Activated CD4-positive, alpha-beta T cell treated with anti-CD3 and anti-CD28 coated beads, Interleukin-2, amount 10 ng/mL, durations not matched to agents 7 days and 5 days (primary cell): ENCODE results near the gene ATP2A3. TPM values are rescaled to one million over a fixed set of nuclear protein-coding genes. Genes with fewer than 3 reads are reported as not detected.

Source experiments
- CTCF ChIA-PET: fragments of 350-600 bp; sonication (Branson Sonifier 250); formaldehyde crosslinking; loops from one replicate; lab custom pipeline; 2021; ENCODE audit warnings: antibody characterized with exemption; lab: Charles Lee
- POLR2A ChIA-PET: fragments of 350-600 bp; sonication (Branson Sonifier 250); formaldehyde crosslinking; loops from one replicate; lab custom pipeline; 2021; ENCODE audit warnings: antibody characterized with exemption; lab: Charles Lee
- DNase-seq: peaks from one replicate; pipeline ENCODE4 v3.0.0-alpha.2; 2020
- H3K27ac Mint-ChIP-seq: one replicate; pipeline ENCODE4 v1.8.0; 2021; ENCODE audit warnings: mild to moderate bottlenecking, moderate library complexity, mixed read lengths
- H3K27me3 Mint-ChIP-seq: one replicate; pipeline ENCODE4 v1.8.0; 2021; ENCODE audit warnings: mixed read lengths
- H3K36me3 Mint-ChIP-seq: one replicate; pipeline ENCODE4 v1.8.0; 2021; ENCODE audit warnings: low read depth, mixed read lengths
- H3K4me1 Mint-ChIP-seq: one replicate; pipeline ENCODE4 v1.8.0; 2021; ENCODE audit warnings: mixed read lengths
- H3K4me3 Mint-ChIP-seq: one replicate; pipeline ENCODE4 v1.8.0; 2021; ENCODE audit warnings: mild to moderate bottlenecking, moderate library complexity, mixed read lengths
- H3K9me3 Mint-ChIP-seq: one replicate; pipeline ENCODE4 v1.8.0; 2021; ENCODE audit warnings: mixed read lengths
- total RNA-seq, 2 experiments: library from RNA; stranded (reverse); gene quantifications; one replicate each; pipeline ENCODE4 v1.2.3, GENCODE V29; 2021

Gene ATP2A3
- total RNA-seq, 2 experiments from 2014 or later = 294 to 329 TPM

- peaks cover 32% of the 10 kb centered on the region for H3K4me1 Mint-ChIP-seq
- H3K9me3 Mint-ChIP-seq = no peaks in the 10 kb centered on the region
- CTCF ChIA-PET = interaction anchor here (1.1 to 2.1 kb wide), 4 partner anchors 14 to 180 kb away, joined by 3 to 6 read pairs (median 4); partner anchors contain the start of gene NCBP3
- H3K27ac Mint-ChIP-seq = peak overlapping the region; percentile 31
- POLR2A ChIA-PET = no interaction called here
- no peak for DNase-seq
- no peaks in the 10 kb centered on the region for H3K27me3 Mint-ChIP-seq
- no peak overlapping the region for H3K4me3 Mint-ChIP-seq
- H3K36me3 Mint-ChIP-seq = no peaks in the 10 kb centered on the region
These were observed 47.4 kb downstream of the ATP2A3 start for GRCh38 chr17:3916825-3917224.

- H3K27me3 Mint-ChIP-seq = no peaks in the 10 kb centered on the region
- CTCF ChIA-PET = interaction anchor here (0.5 to 2.1 kb wide), 6 partner anchors 15 to 225 kb away, joined by 3 to 6 read pairs (median 4); partner anchors contain the start of gene NCBP3
- peak within 1 kb of the TSS; percentile 31 for H3K27ac Mint-ChIP-seq
- POLR2A ChIA-PET = no interaction called here
- no peaks in the 10 kb centered on the region for H3K36me3 Mint-ChIP-seq
- H3K9me3 Mint-ChIP-seq = no peaks in the 10 kb centered on the region
- H3K4me3 Mint-ChIP-seq = no peak within 1 kb of the TSS
- H3K4me1 Mint-ChIP-seq = peaks cover 39% of the 10 kb centered on the region
- DNase-seq = peak; percentile 39
These were observed 48.1 kb downstream of the ATP2A3 start, which contains the start of gene P2RX1 for GRCh38 chr17:3915995-3916696. Gene P2RX1, minus strand, starts transcription at chr17:3916465. Its CDS starts 240 bp downstream, at chr17:3916225.

- Mint-ChIP-seq H3K36me3 (no peaks in the 10 kb centered on the region), H3K9me3 (no peaks in the 10 kb centered on the region), H3K4me3 (no peak overlapping the region), H3K27ac (no peak overlapping the region), H3K4me1 (peaks cover 44% of the 10 kb centered on the region), H3K27me3 (no peaks in the 10 kb centered on the region)
- DNase-seq = no peak
- POLR2A ChIA-PET = no interaction called here
- CTCF ChIA-PET = interaction anchor here (0.5 to 2.9 kb wide), 6 partner anchors 52 to 170 kb away, joined by 3 to 21 read pairs (median 4); partner anchors contain the start of gene NCBP3
These were observed 48.6 kb downstream of the ATP2A3 start for GRCh38 chr17:3915581-3915994.

GRCh38 chr17:3914312-3914670 is 49.9 kb downstream of the ATP2A3 start:
- no peaks in the 10 kb centered on the region for H3K36me3 Mint-ChIP-seq
- peak overlapping the region; percentile 10 for H3K27ac Mint-ChIP-seq
- POLR2A ChIA-PET = no interaction called here
- no peaks in the 10 kb centered on the region for H3K27me3 Mint-ChIP-seq
- DNase-seq = no peak
- H3K4me1 Mint-ChIP-seq = peaks cover 48% of the 10 kb centered on the region
- no peaks in the 10 kb centered on the region for H3K9me3 Mint-ChIP-seq
- CTCF ChIA-PET = interaction anchor here (0.6 to 3.5 kb wide), 42 partner anchors 8 to 262 kb away, joined by 3 to 21 read pairs (median 4); partner anchors contain the start of genes CAMKK1, CYB5D2, NCBP3 and ZZEF1
- H3K4me3 Mint-ChIP-seq = no peak overlapping the region

GRCh38 chr17:3913531-3914311 is 50.5 kb downstream of the ATP2A3 start:
- Mint-ChIP-seq H3K36me3 (no peaks in the 10 kb centered on the region), H3K9me3 (no peaks in the 10 kb centered on the region), H3K4me1 (peaks cover 48% of the 10 kb centered on the region), H3K27me3 (no peaks in the 10 kb centered on the region), H3K4me3 (no peak overlapping the region), H3K27ac (peak overlapping the region; percentile 10)
- ChIA-PET POLR2A (no interaction called here), CTCF (interaction anchor here (0.6 to 3.5 kb wide), 42 partner anchors 9 to 263 kb away, joined by 3 to 21 read pairs (median 4); partner anchors contain the start of genes CAMKK1, CYB5D2, NCBP3 and ZZEF1)
- DNase-seq = peak; percentile 82

- ChIA-PET POLR2A (interaction anchor here (0.6 kb wide), 1 partner anchor 788 kb away, joined by 3 read pairs; no protein-coding TSS in a partner anchor), CTCF (interaction anchor here (1.4 to 3.5 kb wide), 17 partner anchors 8 to 175 kb away, joined by 3 to 21 read pairs (median 9); partner anchors contain the start of gene NCBP3)
- no peaks in the 10 kb centered on the region for H3K36me3 Mint-ChIP-seq
- no peaks in the 10 kb centered on the region for H3K9me3 Mint-ChIP-seq
- no peak overlapping the region for H3K27ac Mint-ChIP-seq
- peaks cover 48% of the 10 kb centered on the region for H3K4me1 Mint-ChIP-seq
- H3K27me3 Mint-ChIP-seq = no peaks in the 10 kb centered on the region
- DNase-seq = no peak
- no peak overlapping the region for H3K4me3 Mint-ChIP-seq
These were observed 51.4 kb downstream of the ATP2A3 start for GRCh38 chr17:3912827-3913226.

- CTCF ChIA-PET = interaction anchor here (0.6 to 3.5 kb wide), 4 partner anchors 65 to 304 kb away, joined by 3 to 11 read pairs (median 6); partner anchors contain the start of gene NCBP3
- Mint-ChIP-seq H3K9me3 (no peaks in the 10 kb centered on the region), H3K4me3 (peak overlapping the region; percentile 0), H3K27me3 (no peaks in the 10 kb centered on the region), H3K27ac (peak overlapping the region; percentile 83), H3K4me1 (peaks cover 40% of the 10 kb centered on the region), H3K36me3 (no peaks in the 10 kb centered on the region)
- POLR2A ChIA-PET = interaction anchor here (0.6 kb wide), 1 partner anchor 261 kb away, joined by 3 read pairs; no protein-coding TSS in a partner anchor
- peak; percentile 67 for DNase-seq
These were observed 52.8 kb downstream of the ATP2A3 start for GRCh38 chr17:3911271-3912053.

GRCh38 chr17:3910420-3911270 is 53.6 kb downstream of the ATP2A3 start:
- no peak for DNase-seq
- Mint-ChIP-seq H3K4me3 (peak overlapping the region; percentile 0), H3K4me1 (peaks cover 32% of the 10 kb centered on the region), H3K9me3 (no peaks in the 10 kb centered on the region), H3K27ac (peak overlapping the region; percentile 83), H3K27me3 (no peaks in the 10 kb centered on the region), H3K36me3 (no peaks in the 10 kb centered on the region)
- ChIA-PET CTCF (interaction anchor here (0.6 to 1.9 kb wide), 2 partner anchors 64 to 68 kb away, joined by 3 to 8 read pairs; partner anchors contain the start of gene NCBP3), POLR2A (interaction anchor here (0.6 kb wide), 1 partner anchor 15 kb away, joined by 5 read pairs; no protein-coding TSS in a partner anchor)

GRCh38 chr17:3909257-3909656 is 55.0 kb downstream of the ATP2A3 start:
- Mint-ChIP-seq H3K27ac (no peak overlapping the region), H3K4me3 (no peak overlapping the region), H3K9me3 (no peaks in the 10 kb centered on the region), H3K4me1 (peaks cover 29% of the 10 kb centered on the region), H3K27me3 (no peaks in the 10 kb centered on the region), H3K36me3 (no peaks in the 10 kb centered on the region)
- CTCF ChIA-PET = interaction anchor here (1.6 kb wide), 1 partner anchor 60 kb away, joined by 3 read pairs; no protein-coding TSS in a partner anchor
- no peak for DNase-seq
- POLR2A ChIA-PET = no interaction called here

- CTCF ChIA-PET = interaction anchor here (0.7 to 1.6 kb wide), 5 partner anchors 11 to 179 kb away, joined by 3 to 4 read pairs (median 3); partner anchors contain the start of gene NCBP3
- Mint-ChIP-seq H3K9me3 (no peaks in the 10 kb centered on the region), H3K27ac (no peak overlapping the region), H3K36me3 (no peaks in the 10 kb centered on the region), H3K27me3 (no peaks in the 10 kb centered on the region), H3K4me3 (no peak overlapping the region), H3K4me1 (peaks cover 20% of the 10 kb centered on the region)
- POLR2A ChIA-PET = no interaction called here
- DNase-seq = no peak
These were observed 56.6 kb downstream of the ATP2A3 start for GRCh38 chr17:3907483-3908216.
